HepG2 (cell line): Measurements from ENCODE around the gene SMYD1. TPM values are rescaled to one million over a fixed set of nuclear protein-coding genes. Genes with fewer than 3 reads are reported as not detected.

Experiments
- ATAC-seq: fragments of 200-7000 bp; cut with Tn5 transposase; 3 replicates; pipeline ENCODE4 v1.9.1; 2020; ENCODE audit warnings: mild to moderate bottlenecking, moderate library complexity
- BruUV-seq: library from RNA; stranded (reverse); fragments of 400-500 nt; replicated peaks from 2 replicates; lab custom pipeline; 2021; lab: Mats Ljungman, UMichigan
- CTCF ChIA-PET: fragments of 300-600 bp; formaldehyde crosslinking; extraction: SDS; loops from one replicate; lab custom pipeline; 2021; ENCODE audit warnings: low total read pairs, inconsistent platforms, low intra/inter-chr PET ratio; lab: Yijun Ruan, JAX
- POLR2A ChIA-PET: fragments of 350-600 bp; sonication (Branson Sonifier 250); formaldehyde crosslinking; loops from one replicate; lab custom pipeline; 2020; ENCODE audit warnings: antibody characterized with exemption, inconsistent platforms; lab: Yijun Ruan, JAX
- DNase-seq: peaks from one replicate; pipeline ENCODE4 v3.0.0-alpha.2; 2015; ENCODE audit warnings: low spot score
- FAIRE-seq: peaks from 3 replicates; lab custom pipeline; 2011; peaks lifted over from hg19 to GRCh38; lab: Jason Lieb, UNC
- H2AFZ ChIP-seq: one replicate; pipeline ENCODE4 v1.6.1; 2011; ENCODE audit warnings: low read length, inconsistent platforms
- H3K27ac ChIP-seq: fragments of 300-600 bp; 3 replicates; pipeline ENCODE4 v1.8.0; 2011; ENCODE audit warnings: mixed run types, mild to moderate bottlenecking, mixed read lengths, low read length, inconsistent platforms; ENCODE audit not compliant: insufficient read depth; ENCODE audit errors: extremely low read length
- H3K27me3 ChIP-seq, 2 experiments: fragments of 200-600 bp in 1 of 2; 2 replicates in 1 of 2; 3 replicates in 1 of 2; pipeline versions ENCODE4 v1.6.0 to v1.8.0; 2011; ENCODE audit warnings: low read length in 2 of 2, mild to moderate bottlenecking in 2 of 2, moderate library complexity in 2 of 2, inconsistent platforms in 1 of 2; ENCODE audit not compliant: insufficient read depth in 2 of 2, control insufficient read depth in 1 of 2
- H3K36me3 ChIP-seq, 2 experiments: fragments of 200-600 bp in 1 of 2; replicated peaks in 1 of 2; 2 replicates in 1 of 2; 3 replicates in 1 of 2; pipeline versions ENCODE4 v1.5.1 to v1.8.0; 2011; ENCODE audit warnings: low read length in 2 of 2, inconsistent platforms in 1 of 2; ENCODE audit not compliant: insufficient read depth in 2 of 2, control insufficient read depth in 1 of 2
- H3K4me1 ChIP-seq: 2 replicates; pipeline ENCODE4 v1.5.1; 2012; ENCODE audit warnings: low read length, inconsistent platforms; ENCODE audit not compliant: insufficient read depth
- H3K4me2 ChIP-seq: 2 replicates; pipeline ENCODE4 v1.6.0; 2011; ENCODE audit warnings: low read depth, low read length, inconsistent platforms
- H3K4me3 ChIP-seq, 3 experiments: fragments of 200-600 bp in 1 of 3; sonication (generic), shearing (Covaris generic) in 1 of 3; replicated peaks in 1 of 3; 2 replicates each; pipeline ENCODE4 v1.5.1; 2011 to 2016; ENCODE audit warnings: low read length in 3 of 3, inconsistent platforms in 2 of 3, low read depth in 2 of 3, mild to moderate bottlenecking in 2 of 3, control low read depth in 1 of 3, mixed read lengths in 1 of 3; ENCODE audit not compliant: insufficient read depth in 1 of 3
- H3K79me2 ChIP-seq: one replicate; pipeline ENCODE4 v1.6.1; 2011; ENCODE audit warnings: low read length, inconsistent platforms; ENCODE audit not compliant: insufficient read depth
- H3K9ac ChIP-seq: 2 replicates; pipeline ENCODE4 v1.6.0; 2011; ENCODE audit warnings: mild to moderate bottlenecking, low read depth, low read length, inconsistent platforms; ENCODE audit not compliant: insufficient read depth
- H3K9me3 ChIP-seq: 2 replicates; pipeline ENCODE4 v1.5.1; 2012; ENCODE audit warnings: mild to moderate bottlenecking, low read length
- H4K20me1 ChIP-seq: 2 replicates; pipeline ENCODE4 v1.6.0; 2011; ENCODE audit warnings: inconsistent platforms, mild to moderate bottlenecking, low read length, moderate library complexity; ENCODE audit not compliant: insufficient read depth
- POLR2G ChIP-seq: fragments of 200-400 bp; formaldehyde crosslinking; IDR thresholded peaks from 2 replicates; pipeline ENCODE4 v1.6.1; 2018; ENCODE audit warnings: mild to moderate bottlenecking, low read depth, low read length, moderate library complexity
- PRMT3 ChIP-seq: sonication (generic); formaldehyde crosslinking; IDR thresholded peaks from 2 replicates; pipeline ENCODE4 v1.8.1; 2022; ENCODE audit warnings: low read depth, mild to moderate bottlenecking, moderate library complexity, missing genetic modification reagents, borderline replicate concordance
- RERE ChIP-seq: IDR thresholded peaks from 2 replicates; pipeline ENCODE4 v1.6.1; 2016; ENCODE audit warnings: low read depth, missing genetic modification reagents, missing compliant biosample characterization
- ZNF335 ChIP-seq: sonication (generic); formaldehyde crosslinking; IDR thresholded peaks from 2 replicates; pipeline ENCODE4 v1.4.0; 2020; ENCODE audit warnings: missing genetic modification reagents
- WGBS: methylation state at CpG from one replicate; pipeline ENCODE4 v1.1.6; 2017; ENCODE audit warnings: low lambda C conversion rate; 5-methylcytosine and 5-hydroxymethylcytosine counted together
- in situ Hi-C: cut with HindIII; loops from 2 replicates; pipeline ENCODE4 v1.10.0; 2017; ENCODE audit warnings: low pct_unique_long_range_greater_than_20kb; ENCODE audit not compliant: extremely low pct_ligation_motif_present
- intact Hi-C: fragments of 100-400 bp; cut with micrococcal nuclease; formaldehyde crosslinking; loops from one replicate; pipeline ENCODE4 v1.10.0; 2022; ENCODE audit not compliant: unreplicated experiment
- polyA plus RNA-seq, 8 experiments: library from polyadenylated mRNA; depleted of rRNA in 3 of 8; stranded (reverse) in 7 of 8; unstranded in 1 of 8; fragments of >200 nt; fragmentation: Illumina TruSeq in 4 of 8; extraction: Trizol in 4 of 8; gene quantifications; 2 replicates each; pipeline versions ENCODE4 v1.2.1 to v1.2.3, GENCODE V29; 2011 to 2016; ENCODE audit warnings: low read depth in 4 of 8, missing spikeins in 1 of 8, mixed read lengths in 1 of 8; ENCODE audit not compliant: insufficient read depth in 1 of 8
- total RNA-seq, 5 experiments: library from RNA; depleted of rRNA; stranded (reverse); fragments of >200 nt; fragmentation: Illumina TruSeq; extraction: Trizol; gene quantifications; 2 replicates each; pipeline ENCODE4 v1.2.3, GENCODE V29; 2016; ENCODE audit warnings: low read depth in 1 of 5

Gene SMYD1
- total and polyA plus RNA-seq, 2 of the 13 experiments (the other 11 are each of a cell fraction or from before 2014, with no cell fraction given), result not detected

GRCh38 chr2:88096708-88097107 is 29.1 kb downstream of the SMYD1 start:
- no peak overlapping the region for H3K9ac ChIP-seq
- no peaks in the 10 kb centered on the region for H4K20me1 ChIP-seq
- FAIRE-seq (no peak), ATAC-seq (no peak), DNase-seq (no peak)
- no peaks in the 10 kb centered on the region for H3K36me3 ChIP-seq
- CTCF ChIA-PET, result interaction anchor here (1.1 kb wide), 1 partner anchor 63 kb away, joined by 3 read pairs; no protein-coding TSS in a partner anchor
- peaks cover 7% of the 10 kb centered on the region for H3K4me1 ChIP-seq
- in situ Hi-C loops, result no loop called here
- H2AFZ ChIP-seq, result no peak overlapping the region
- no TSS peak for BruUV-seq
- no peak overlapping the region for H3K4me2 ChIP-seq
- H3K27ac ChIP-seq, result no peak overlapping the region
- peaks cover 3 to 32% of the 10 kb centered on the region in 2 experiments; a peak in 3 of 5 replicates for H3K27me3 ChIP-seq
- POLR2A ChIA-PET, result no interaction called here
- H3K4me3 ChIP-seq, result no peak overlapping the region
- no peak for TF ChIP-seq PRMT3 (CRISPR knock-in tag)
- TF ChIP-seq POLR2G, result no peak
- no peak for TF ChIP-seq RERE (CRISPR knock-in tag)
- no peak for TF ChIP-seq ZNF335 (CRISPR knock-in tag)
- no peaks in the 10 kb centered on the region for H3K9me3 ChIP-seq
- WGBS, result 50% methylated on average over 5 of the region's 5 CpGs
- no peaks in the 10 kb centered on the region for H3K79me2 ChIP-seq
- intact Hi-C loops, result loop anchor here (2.0 kb wide), 1 partner anchor 64 kb away; no protein-coding TSS in a partner anchor
